ENCODE data around the gene ABCF3.

- TF ChIP-seq POLR2A (IDR thresholded peaks at IDR 0.05) (no peak), CTCF (IDR thresholded peaks at IDR 0.05) (no peak)
Measured at GRCh38 chr3:184157206-184157605, 28.8 kb upstream of the ABCF3 start.
